ENCODE results near the gene SMAD9. TPM values are rescaled to one million over a fixed set of nuclear protein-coding genes. Genes with fewer than 3 reads are reported as not detected.

Gene SMAD9
- total and polyA plus RNA-seq, 2 of the 8 experiments (the other 6 are each of a cell fraction or from before 2014, with no cell fraction given), result 0.45 to 1.0 TPM

DNA sequence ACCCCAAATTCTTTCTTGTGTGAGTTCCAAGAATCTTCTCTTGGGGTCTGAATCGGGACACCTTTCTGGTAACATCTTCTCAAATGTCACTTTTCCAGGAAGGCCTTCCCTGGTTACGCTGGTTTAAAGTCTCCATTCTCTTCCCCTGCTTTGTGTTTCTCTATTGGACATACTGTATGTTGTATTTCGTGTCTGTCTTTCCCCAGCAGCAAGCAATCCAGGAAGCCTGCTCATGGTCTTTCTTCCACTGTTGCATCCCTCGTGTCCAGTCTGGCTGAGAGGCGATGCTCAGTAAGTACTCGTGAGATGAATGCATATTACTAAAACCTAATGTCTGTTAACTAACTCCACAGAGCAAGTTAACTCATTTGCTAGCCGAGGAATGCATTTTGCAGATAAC lies 57.3 kb downstream of the SMAD9 start:
- Histone ChIP-seq H3K14ac (ENCODE audit: insufficient read length) (no peak overlapping the region), H3K23ac (ENCODE audit: insufficient read length) (no peak overlapping the region), H3K23me2 (ENCODE audit: low read depth, low read length) (no peaks in the 10 kb centered on the region), H2BK12ac (ENCODE audit: low read depth, low read length) (no peak overlapping the region), H4K91ac (replicated peaks; ENCODE audit: insufficient read length, low read length) (no peak overlapping the region), H3K4me2 (ENCODE audit: insufficient read depth in 1 of 2, low read depth in 2 of 2, low read length in 2 of 2) (no peak overlapping the region), H4K20me1 (replicated peaks in 1 of 2; ENCODE audit: control insufficient read depth in 1 of 2, insufficient read depth in 2 of 2, low read length in 2 of 2) (no peaks in the 10 kb centered on the region), H3K18ac (ENCODE audit: extremely low read depth, low read length) (no peak overlapping the region), H3K4me3 (ENCODE audit: extremely low read depth in 1 of 4, insufficient read depth in 2 of 4, low read depth in 3 of 4, low read length in 4 of 4) (no peak overlapping the region), H4K5ac (ENCODE audit: insufficient read length, low read depth, low read length) (no peak overlapping the region), H3K9me3 (ENCODE audit: insufficient read depth in 2 of 2, low read depth in 1 of 2, low read length in 1 of 2) (no peaks in the 10 kb centered on the region), H2AK5ac (ENCODE audit: low read depth, low read length) (no peak overlapping the region), H3K9ac (replicated peaks in 1 of 4; ENCODE audit: extremely low read depth in 1 of 4, low read depth in 3 of 4, low read length in 3 of 4) (no peak overlapping the region), H3K27ac (ENCODE audit: low read depth, low read length) (no peak overlapping the region), H3K4me1 (replicated peaks in 1 of 4; ENCODE audit: control insufficient read depth in 3 of 4, insufficient read depth in 4 of 4, low read length in 3 of 4) (peaks cover 0 to 7% (median 2%) of the 10 kb centered on the region in 4 experiments; a peak in 2 of 7 replicates), H2BK20ac (ENCODE audit: low read length) (no peak overlapping the region), H2BK5ac (ENCODE audit: low read depth, low read length) (no peak overlapping the region), H3K36me3 (ENCODE audit: control insufficient read depth in 2 of 4, insufficient read depth in 4 of 4, low read length in 3 of 4) (no peaks in the 10 kb centered on the region), H3K27me3 (replicated peaks in 1 of 4; ENCODE audit: control insufficient read depth in 3 of 4, extremely low read depth in 1 of 4, insufficient read depth in 3 of 4, low read length in 3 of 4) (no peaks in the 10 kb centered on the region), H4K8ac (ENCODE audit: extremely low read depth, insufficient read depth, low read length) (no peak overlapping the region), H2AFZ (ENCODE audit: low read length) (no peak overlapping the region), H3K56ac (replicated peaks; ENCODE audit: insufficient read length, low read depth, low read length) (no peak overlapping the region), H3K4ac (replicated peaks; ENCODE audit: insufficient read length, low read depth, low read length) (no peak overlapping the region), H2BK120ac (replicated peaks; ENCODE audit: low read depth, low read length) (no peak overlapping the region), H2BK15ac (ENCODE audit: low read length) (no peak overlapping the region), H3K79me2 (ENCODE audit: control insufficient read depth in 1 of 2, insufficient read depth in 2 of 2, low read length in 2 of 2) (no peaks in the 10 kb centered on the region), H3K79me1 (ENCODE audit: low read depth, low read length) (no peaks in the 10 kb centered on the region)
- no peak for FAIRE-seq
- WGBS, 2 experiments (ENCODE audit: extremely low coverage in 1 of 2, insufficient coverage in 1 of 2, insufficient read length in 1 of 2, insufficient replicate concordance in 2 of 2, low coverage in 1 of 2, low lambda C conversion rate in 2 of 2, missing lambda C conversion rate in 1 of 2), result 88% methylated on average over 7 of the region's 7 CpGs; no CpG with 5 or more reads in 1 of the 2 experiments
- POLR2A ChIA-PET (ENCODE audit: partially characterized antibody), result interaction anchor here (0.6 kb wide), 1 partner anchor 765 kb away, joined by 3 read pairs; no protein-coding TSS in a partner anchor
- DNase-seq (ENCODE audit: low read depth in 1 of 2, low spot score in 2 of 2), result no peak
- TF ChIP-seq MAX (IDR thresholded peaks at IDR 0.05), result no peak
- TF ChIP-seq JUND (IDR thresholded peaks at IDR 0.05; ENCODE audit: low read length), result no peak
- CTCF ChIA-PET (ENCODE audit: partially characterized antibody), result interaction anchor here (0.8 to 4.0 kb wide), 4 partner anchors 17 to 119 kb away, joined by 3 to 21 read pairs (median 3); no protein-coding TSS in a partner anchor
